HG03135 (cell line): Measurements from ENCODE around the gene CILP2.

Experiments used
- ATAC-seq: cut with Tn5 transposase; IDR thresholded peaks from one replicate; pipeline ENCODE4 v1.9.1; 2021; ENCODE audit warnings: mild to moderate bottlenecking, moderate library complexity; ENCODE audit not compliant: unreplicated experiment

Gene CILP2

GRCh38 chr19:19562665-19563347, 24.7 kb downstream of the CILP2 start:
- no peak for ATAC-seq

DNA sequence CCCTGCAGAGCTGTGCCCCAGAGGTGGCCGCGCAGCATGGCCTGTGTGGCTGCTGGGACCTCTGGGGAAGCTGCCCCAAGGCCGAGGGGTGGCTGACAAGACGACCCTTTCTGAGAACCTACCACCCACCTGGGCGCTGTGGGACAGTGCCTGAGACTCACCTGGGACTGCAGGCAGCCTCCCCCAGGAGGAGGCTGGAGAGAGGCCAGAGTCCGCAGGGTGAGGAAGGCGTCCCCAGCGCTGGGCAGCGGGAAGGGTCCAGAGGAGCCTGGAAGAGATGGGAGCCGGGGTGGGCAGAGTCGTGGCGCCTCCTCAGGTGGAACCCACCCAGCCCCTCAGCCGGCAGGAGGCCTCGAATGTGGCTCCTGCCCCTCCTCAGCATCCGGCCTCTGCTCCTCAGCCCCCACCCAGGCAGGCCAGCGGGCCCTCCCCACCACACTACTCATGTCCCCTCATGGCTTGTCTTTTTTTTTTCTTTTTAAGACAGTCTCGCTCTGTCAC, 25.3 kb downstream of the CILP2 start:
- no peak for ATAC-seq

DNA sequence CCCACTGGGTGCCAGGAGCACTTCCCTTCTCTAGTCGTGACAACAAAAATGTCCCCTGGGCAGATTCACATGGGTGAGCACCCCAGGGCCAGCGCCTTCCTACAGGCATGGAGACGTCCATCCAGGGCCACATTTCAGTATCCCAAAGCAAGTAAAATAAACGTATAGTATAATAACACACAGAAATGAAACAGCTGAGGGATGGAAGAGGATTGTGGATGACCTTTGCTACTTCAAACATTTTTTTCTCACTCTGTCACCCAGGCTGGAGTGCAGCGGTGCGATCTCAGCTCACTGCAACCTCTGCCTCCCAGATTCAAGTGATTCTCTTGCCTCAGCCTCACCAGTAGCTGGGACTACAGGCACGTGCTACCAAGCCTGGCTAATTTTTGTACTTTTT, 28.2 kb downstream of the CILP2 start:
- ATAC-seq = no peak

- ATAC-seq = no peak
Measured at GRCh38 chr19:19567391-19567790, 29.3 kb downstream of the CILP2 start.

GRCh38 chr19:19568802-19569756, 31.0 kb downstream of the CILP2 start:
- no peak for ATAC-seq

DNA sequence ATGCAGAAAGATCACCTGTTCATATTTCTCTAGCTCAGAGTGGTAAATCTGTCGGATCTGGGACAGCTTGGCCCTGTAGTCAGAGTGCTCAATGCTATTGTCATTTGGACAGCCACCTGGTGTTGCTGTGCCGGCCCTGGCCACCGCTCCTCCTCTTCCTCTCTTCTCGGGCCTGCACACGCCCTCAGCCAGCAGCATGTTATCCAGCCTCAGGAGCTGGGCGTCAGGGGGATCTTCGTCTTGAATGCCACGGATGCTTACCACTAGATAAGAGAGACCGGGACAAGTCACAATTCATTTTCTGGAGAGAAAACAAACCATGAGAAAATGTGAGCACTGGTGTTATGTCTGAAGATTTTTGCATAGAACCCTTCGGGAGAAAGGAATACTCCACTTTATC, 32.5 kb downstream of the CILP2 start:
- no peak for ATAC-seq

- ATAC-seq = no peak
Measured at GRCh38 chr19:19571071-19571786, 33.2 kb downstream of the CILP2 start.

- ATAC-seq = no peak
Measured at GRCh38 chr19:19575411-19575810, 37.3 kb downstream of the CILP2 start.

- no peak for ATAC-seq
Measured at GRCh38 chr19:19578252-19578651, 40.2 kb downstream of the CILP2 start.

- ATAC-seq = no peak
Measured at GRCh38 chr19:19579533-19580361, 41.7 kb downstream of the CILP2 start.

DNA sequence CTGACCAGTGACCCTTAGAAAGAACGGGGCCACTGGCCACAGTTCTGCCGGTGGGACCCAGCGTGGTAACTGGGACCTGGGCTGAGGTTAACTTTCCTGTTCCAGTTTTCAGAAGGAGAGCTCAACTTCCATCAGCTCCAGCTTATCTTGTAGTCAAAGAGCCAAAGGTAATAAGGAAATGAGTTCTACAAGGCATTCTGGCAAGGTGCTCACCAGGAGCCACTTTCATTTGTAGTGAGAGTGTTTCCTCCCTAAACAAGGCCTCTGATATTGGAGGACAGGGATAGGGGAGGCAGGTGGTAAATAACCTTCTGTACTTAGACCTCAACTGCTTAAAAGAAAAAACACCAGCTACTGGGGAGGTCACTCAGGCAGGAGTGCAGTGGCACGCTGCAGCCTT, 42.4 kb downstream of the CILP2 start:
- ATAC-seq = no peak

DNA sequence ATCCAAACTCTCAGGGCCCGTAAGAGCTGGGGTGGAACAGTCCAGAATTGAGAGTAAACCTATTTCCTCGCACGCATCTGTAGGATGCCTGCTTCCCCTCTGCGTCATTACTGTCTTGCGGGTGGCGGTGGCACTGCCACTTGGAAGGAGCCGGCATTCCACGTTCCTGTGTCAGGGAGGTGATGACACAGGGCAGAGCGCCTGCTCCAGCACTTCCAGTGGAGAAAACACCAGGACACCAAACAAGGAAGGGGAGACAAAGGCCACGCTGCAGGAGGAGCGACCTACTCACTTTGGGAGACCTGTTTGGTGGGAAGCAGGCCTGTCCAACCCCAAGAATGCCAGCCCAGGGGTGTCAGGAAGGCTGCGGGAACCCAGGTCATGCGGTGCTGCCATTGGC, 43.3 kb downstream of the CILP2 start:
- ATAC-seq = no peak

- no peak for ATAC-seq
Measured at GRCh38 chr19:19582471-19582870, 44.4 kb downstream of the CILP2 start.

DNA sequence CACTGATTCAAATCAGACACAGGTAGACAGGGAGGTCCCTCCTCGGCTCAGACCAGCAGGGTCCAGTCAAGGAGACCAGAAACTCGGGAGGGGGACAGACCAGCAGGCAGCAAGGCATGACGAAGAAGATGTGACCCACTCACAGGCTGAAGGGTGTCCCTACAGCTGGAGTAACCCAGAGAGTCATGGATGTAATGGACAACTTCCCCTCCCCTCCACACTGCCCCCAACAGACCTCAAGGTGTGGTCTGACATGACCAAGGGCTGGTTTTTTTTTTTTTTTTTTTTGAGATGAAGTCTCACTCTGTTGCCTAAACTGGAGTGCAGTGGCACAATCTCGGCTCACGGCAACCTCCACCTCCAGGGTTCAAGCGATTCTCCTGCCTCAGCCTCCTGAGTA, 46.3 kb downstream of the CILP2 start:
- ATAC-seq = no peak

GRCh38 chr19:19587771-19588170, 49.7 kb downstream of the CILP2 start:
- ATAC-seq = no peak

DNA sequence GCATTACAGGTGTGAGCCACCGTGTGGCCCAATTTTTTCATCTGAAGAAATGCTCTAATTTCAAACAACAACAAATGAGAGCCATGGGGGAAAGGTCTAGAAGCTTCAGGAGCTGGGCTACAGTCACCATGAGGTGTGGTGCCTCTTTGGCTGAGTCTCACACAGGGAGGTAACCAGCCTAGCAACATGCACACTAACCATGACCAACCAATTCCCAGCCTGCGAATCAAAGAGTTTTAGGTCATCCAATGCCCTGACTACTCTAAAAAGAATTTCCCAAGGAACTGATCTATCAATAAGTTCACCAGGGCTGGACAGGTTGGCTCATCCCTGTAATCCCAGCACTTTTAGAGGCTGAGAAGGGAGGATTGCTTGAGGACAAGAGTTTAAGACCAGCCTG, 50.5 kb downstream of the CILP2 start:
- ATAC-seq = no peak

DNA sequence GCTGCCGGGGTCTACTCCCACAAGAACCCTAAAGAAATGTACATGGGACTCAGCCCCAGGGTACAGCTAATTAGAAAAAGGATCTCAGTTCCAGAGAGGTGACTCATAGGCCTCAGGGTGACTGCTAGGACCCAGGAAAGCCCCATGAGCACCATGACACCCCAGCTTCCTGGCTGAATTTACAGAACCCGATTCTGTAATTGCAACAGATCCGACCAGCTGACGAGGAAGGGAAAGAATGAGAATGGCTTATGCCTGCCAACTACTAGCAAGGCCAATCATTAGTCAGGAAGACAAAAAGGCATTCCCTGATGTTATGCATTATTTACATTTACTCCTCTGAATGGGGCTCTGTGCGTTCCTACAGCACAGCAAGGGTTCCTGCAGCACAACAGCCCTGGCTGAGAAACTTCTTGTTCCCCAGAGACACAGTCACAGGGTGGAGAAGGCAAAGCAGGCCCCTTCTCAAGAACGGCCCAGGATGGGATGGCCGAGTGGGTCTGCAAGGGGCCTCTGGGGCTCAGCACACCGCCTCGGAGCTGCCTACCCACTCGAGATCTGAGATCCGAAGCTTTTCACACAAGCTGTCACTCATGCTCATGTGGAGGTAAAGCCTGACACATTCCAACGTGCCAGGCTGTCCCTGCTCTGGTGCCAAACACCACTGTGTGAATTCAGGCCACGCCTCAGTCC, 53.2 kb downstream of the CILP2 start:
- ATAC-seq = no peak

- no peak for ATAC-seq
Measured at GRCh38 chr19:19592690-19593089, 54.6 kb downstream of the CILP2 start.

- ATAC-seq = no peak
Measured at GRCh38 chr19:19594381-19594780, 56.3 kb downstream of the CILP2 start.

- no peak for ATAC-seq
Measured at GRCh38 chr19:19595171-19595701, 57.2 kb downstream of the CILP2 start.
